CD4-positive, alpha-beta T cell treated with Interleukin-17A for 1 hour (primary cell): ENCODE data around the gene TPM4.
"Not testable (repeated sequence)": the region's sequence is repeated elsewhere in the genome, so short reads cannot be mapped to it uniquely, and the experiment has no call there.

Source experiments
- DNase-seq: peaks from one replicate; pipeline ENCODE4 v3.0.0-alpha.2; 2020

The TPM4 gene

DNA sequence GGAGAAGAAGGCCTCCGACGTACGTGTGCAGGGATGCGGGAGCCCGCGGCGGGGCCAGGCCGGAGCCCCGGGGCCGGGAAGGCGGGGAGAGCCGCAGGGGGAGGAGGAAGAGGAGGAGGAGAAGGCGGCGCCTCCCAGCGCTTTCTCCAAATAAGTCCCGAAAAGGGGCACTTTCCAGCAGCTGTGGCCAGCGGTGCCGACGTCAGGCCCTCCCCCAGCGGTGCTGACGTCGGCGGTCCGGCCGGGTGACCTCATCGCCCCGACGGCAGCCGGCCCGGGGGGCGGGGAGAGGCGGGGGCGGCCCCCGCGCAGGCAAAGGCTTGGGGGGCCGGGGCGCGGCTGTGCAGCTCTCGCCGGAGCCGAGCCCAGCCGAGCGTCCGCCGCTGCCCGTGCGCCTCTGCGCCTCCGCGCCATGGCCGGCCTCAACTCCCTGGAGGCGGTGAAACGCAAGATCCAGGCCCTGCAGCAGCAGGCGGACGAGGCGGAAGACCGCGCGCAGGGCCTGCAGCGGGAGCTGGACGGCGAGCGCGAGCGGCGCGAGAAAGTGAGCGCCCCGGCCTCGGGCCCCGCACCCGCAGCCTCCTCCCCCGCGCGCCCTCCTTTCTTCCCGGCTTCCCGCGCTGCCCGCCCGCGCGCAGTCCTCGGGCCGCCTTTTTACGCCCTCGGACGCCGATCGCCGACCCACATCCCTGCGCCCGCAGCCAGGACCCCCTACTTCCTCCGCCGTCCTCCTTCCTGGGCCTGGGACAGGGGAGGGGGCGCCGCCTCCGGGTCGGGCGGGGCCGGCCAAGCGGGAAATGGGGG is at the start of gene TPM4:
TPM4 (plus strand) TSS at position 342 of the 804 bp plus-strand sequence; CDS start at position 413, 71 bp downstream.
- DNase-seq = peak; percentile 91

DNA sequence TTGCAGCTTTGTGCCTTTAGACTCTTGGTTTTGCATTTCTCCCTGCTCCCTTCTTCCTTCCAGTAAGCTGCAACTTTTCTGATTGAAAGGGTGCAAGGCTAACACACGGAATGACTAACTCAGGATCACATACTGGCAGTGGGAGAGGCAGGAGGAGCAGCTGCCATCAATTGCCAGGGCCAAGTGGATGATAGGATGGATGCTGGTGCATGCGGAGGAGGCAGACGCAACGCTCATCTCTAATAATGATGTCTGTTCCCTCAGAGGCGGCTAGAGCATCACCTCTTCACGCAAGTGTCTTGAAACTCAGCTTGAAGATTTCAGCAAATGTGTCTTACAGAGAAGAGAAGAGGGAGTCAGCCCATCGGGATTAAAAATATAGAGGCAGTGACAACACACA is 49.5 kb upstream of the TPM4 start:
- no peak for DNase-seq

DNA sequence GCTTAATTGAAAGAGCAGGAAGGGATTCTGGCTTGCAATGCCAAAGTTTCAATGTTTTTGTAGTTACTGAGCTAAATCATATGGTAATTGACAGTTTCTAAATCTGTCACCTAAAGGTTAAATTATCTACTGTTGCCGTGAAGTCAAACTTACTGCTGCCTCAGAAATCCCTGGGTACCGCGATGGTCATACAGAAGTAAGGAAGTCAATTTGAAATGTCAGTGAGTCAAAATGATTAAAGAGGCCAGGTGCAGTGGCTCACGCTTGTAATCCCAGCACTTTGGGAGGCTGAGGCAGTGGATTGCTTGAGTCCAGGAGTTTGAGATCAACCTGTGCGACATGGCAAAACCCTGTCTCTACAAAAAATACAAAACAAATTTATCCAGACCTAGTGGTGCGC is 48.8 kb upstream of the TPM4 start:
- no peak for DNase-seq

DNA sequence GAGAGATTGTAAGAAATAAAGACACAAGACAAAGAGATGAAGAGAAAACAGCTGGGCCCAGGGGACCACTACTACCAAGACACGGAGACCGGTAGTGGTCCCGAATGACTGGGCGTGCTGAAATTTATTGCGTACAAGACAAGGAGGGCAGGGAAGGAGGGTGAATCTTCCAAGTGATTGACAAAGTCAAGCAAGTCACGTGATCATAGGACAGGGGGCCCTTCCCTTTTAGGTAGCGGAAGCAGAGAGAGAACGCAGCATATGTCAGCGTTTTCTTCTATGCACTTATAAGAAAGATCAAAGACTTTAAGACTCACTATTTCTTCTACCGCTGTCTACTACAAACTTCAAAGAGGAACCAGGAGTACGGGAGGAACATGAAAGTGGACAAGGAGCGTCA is 46.1 kb upstream of the TPM4 start:
- not testable (repeated sequence) for DNase-seq

DNA sequence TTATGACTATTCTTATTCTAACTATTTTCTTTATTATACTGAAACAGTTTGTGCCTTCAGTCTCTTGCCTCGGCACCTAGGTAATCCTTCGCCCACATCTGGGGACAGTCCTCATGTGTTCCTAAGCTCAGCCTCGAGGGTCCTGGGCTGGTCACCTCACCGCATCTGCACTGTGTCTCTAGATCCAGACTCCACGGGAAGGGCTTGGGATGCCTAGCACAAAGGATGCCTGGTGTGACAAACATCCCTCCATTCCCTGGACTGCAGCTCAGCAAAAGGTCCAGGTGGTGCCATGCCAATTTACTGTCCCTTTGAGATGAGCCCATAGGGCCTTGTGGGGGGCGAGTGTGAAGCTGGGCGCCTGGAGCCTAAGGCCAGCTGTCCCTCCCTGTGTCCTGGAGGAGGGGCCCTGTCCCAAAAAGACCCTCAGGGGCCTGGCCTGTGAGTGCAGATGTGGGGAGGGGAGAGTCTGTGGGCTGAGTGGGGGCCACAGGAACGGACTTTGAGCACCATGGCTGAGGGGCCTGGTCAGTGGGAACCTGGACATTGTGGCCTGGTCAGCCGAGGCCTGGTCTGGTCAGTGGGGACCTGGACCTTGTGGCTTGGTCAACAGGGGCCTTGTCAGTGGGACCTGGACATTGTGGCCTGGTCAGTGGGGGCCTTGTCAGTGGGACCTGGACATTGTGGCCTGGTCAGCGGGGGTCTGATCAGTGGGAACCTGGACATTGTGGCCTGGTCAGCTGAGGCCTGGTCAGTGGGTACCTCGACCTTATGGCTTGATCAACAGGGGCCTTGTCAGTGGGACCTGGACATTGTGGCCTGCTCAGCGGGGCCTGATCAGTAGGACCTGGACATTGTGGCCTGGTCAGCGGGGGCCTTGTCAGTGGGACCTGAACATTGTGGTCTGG is 45.1 kb upstream of the TPM4 start:
- DNase-seq = no peak

DNA sequence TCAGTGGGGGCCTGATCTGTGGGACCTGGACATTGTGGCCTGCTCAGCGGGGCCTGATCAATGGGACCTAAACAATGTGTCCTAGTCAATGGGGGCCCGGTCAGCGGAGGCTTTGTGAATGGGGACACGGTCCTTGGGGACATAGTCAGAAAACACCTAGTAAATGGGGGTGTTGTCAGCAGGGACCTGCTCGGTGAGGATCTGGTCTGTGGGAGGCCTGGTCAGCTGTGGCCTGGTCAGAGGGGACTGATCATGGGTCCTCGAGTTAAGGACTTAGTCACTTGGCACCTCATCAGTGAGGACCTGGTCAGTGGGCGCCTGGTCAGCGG is 44.5 kb upstream of the TPM4 start:
- no peak for DNase-seq

DNA sequence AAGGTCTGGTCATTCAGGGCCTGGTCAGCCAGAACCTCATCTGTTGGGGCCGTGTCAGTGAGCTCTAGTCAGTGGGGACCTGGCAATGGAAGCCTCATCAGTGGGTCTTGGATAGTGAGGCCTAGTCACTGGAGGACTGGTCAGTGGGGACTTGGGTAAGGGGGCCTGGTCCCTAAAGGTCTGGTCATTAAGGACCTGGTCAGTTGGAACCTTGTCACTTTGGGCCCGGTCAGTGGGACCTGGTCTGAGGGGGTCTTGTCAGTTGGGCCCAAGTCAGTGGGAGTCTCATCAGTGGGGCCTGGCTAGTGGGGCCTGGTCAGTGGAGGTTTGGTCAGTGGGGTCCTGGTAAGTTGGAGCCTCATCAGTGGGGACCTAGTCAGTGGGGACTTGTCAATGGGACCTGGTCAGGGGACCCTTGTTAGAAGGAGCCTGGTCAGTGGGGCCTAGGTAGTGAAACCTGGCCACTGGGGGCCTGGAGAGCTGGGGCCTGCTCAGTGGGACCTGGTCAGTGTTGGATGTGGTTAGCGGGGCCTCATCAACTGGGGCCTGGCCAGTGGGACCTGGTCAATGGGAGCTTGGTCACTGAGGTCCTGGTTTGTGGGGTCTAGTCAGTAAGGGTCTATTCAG is 43.7 kb upstream of the TPM4 start:
- DNase-seq = no peak

DNA sequence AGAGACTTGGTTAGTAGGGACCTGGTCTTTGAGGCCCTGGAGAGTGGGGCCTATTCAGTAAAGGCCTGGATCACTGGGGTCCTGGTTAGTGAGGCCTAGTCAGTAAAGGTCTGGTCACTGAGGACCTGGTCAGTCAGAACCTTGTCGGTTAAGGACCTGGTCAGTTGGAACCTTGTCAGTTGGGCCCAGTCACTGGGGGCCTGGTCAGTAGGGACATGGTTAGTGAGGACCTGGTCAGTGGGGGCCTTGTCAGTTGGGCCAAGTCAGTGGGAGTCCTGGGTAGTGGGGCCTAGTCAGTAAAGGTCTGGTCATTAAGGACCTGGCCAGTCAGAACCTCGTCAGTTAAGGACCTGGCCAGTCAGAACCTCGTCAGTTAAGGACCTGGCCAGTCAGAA is 43.2 kb upstream of the TPM4 start:
- DNase-seq = no peak

DNA sequence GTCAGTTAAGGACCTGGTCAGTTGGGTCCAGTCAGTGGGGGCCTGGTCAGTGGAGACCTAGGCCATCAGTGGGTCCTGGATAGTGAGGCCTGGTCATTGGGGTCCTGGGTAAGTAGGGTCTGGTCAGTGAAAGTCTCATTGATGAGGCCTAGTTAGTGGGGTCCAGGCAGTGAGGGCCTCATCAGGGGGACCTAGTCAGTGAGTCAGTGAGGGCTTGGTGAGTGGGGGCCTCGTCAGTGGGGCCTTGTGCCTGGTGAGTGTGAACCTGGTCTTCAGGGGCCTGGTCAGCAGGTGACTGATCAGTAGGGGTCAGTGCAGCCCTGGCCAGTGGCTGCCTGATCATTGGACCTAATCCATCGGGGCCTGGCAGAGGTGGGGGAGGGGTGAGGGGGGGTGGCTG is 42.6 kb upstream of the TPM4 start:
- no peak for DNase-seq

DNA sequence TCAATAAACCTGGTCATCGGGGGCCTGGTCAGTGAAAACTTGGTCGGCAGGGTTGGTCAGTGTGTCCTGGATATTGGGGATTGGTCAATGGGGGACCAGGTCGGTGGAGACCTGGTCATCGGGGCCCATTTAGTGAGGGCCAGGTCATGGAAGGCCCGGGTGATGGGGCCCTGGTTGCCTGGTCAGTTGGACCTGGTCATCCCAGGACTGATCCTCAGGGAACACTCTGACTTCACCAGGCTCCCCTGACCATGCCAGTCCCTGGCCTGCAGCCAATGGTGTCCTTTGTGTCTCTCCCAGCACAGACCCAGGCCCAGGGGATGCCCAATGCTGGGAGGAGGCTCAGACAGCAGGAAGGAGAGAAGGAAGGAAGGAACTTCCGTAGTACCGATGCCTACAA is 42.1 kb upstream of the TPM4 start:
- no peak for DNase-seq

DNA sequence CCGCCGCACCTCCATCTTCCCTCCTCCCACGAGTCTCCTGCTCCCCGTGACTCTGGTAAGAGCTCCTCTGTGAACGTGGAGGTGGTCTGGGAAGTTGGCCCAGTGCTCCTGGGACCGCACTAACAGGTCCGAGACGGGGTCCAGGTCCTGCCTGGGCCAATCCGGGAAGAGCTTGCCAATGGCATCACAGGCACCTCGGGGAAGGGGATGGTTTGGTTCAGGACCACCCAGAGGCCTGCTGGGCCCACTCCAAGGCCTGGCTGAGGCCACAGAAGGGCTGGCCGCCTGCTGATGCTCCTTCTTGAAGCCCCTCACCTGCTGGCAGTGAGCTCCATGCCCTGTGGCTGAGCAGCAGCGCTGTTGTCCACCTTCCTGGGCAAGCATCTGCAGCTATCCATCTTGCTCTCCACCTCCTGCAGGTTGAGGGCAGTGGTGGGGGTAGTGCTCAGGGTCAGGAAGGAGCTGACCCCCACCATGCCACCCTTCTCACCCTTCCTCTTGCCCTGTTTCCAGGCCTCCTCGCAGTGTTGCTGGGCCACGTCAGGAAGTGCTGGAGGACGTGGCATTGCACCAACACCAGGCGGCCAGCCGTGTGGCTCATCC is 41.2 kb upstream of the TPM4 start:
- DNase-seq = no peak

DNA sequence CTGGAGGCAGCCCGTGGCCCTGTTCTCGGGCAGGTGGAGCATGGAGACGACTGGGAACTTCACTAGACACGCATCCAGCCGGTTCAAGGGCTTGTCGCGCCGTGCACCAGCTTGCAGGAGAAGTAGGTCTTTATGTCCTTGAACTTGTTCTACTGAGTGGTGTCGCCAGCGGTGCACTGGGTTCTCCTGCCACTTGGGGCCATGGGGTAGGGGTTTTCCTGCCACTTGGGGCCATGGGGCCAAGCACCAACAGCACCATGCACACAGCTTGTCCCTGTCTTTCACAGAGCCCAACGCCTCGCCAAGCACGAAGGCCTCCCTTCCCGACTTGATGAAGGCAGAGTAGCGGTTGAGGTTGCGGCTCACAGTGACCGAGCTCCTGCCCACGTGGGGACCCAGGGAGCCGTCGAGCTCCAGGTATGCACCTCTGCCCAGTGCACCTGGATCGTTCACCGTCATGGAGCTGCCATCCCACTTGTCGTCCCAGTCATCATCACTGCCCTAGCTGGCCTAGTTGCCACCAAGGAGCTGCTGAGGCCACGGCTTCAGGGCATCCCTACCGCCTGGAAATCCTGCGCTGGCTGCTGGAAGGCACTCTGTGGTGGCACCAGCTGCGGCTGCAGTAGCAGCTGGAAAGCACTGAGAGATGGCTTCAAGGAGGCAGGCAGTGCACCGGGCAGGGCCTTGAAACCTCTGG is 40.5 kb upstream of the TPM4 start:
- DNase-seq = no peak

DNA sequence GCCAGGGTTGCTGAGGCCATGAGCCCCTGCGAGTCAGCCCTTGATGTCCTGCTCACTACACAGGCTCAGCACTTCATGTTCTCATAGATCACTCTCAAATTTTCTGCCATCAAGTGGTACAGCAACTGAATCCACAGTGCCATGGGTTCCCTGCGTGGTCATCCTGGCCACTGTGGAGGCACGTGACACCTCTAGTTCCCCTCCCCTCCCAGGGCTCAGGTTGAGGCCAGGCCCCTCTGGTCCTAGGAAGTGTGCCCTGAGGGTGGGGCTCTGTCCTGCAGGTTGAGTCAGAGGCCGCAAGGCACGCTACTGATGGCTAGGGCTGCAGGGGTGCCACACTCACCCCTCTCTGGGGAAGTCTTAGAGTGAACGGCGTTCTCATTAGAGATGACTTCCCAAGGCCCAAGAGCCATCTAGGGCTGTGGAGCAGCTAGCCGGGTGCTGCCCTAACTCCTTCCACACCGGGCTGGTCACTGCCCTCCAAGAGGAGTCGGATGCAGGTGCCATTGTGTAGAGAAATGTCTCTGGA is 39.8 kb upstream of the TPM4 start:
- DNase-seq = no peak

DNA sequence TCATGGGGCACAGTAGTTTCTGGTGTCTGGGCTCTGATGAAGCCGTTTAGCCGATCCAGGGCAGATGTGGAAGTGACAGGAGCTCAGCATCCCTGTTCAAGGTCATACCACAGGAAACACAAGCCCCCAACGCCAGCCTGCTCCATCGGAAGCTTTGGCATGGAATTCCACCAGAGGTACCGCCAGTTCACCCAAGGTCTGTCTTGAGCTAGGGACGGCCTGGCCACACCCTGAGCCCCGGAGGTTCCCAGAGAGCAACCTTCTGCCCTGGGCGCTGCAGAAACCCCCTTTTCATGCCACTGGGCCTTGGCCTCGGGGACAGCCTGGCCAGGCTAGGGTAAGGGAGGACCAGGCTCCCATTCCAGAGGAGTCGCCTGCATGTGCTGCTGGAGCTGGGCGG is 39.4 kb upstream of the TPM4 start:
- DNase-seq = no peak

DNA sequence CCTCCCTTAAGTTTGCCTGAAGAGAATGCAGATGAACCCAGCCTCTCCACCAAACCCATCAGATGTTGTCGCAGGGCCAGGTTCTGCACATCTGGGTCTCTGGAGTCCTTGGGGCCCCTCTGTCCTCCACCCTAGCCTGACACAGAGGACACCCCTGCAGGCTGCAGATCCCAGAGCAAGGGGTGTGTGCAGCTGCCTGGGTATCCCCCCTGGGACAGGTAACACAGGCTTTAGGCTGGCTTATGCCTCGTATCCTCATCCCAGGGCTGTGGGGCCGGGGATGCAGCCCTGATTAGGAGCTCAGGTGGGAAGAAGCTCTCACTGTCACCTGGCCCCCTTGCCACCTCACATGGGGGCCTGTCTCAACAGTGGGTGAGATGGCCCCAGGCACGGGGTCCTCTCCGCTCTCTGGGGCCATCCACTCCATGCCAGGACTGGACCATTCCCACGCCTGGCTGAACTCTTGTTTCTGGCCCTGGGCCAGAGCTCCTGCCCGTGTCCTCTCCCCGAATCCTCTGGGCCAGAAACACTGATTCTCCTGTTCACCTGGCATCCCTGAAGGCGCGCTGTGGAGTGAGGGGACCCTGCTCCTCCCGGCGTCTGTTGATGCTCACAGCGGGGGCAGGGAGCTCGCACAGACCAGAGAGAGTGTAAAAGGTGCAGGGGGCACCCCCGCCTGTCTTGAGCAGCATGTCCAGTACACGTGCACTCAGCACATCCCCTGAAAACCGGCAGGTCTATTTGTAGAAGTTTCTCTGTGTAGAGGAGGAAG is 38.7 kb upstream of the TPM4 start:
- no peak for DNase-seq

DNA sequence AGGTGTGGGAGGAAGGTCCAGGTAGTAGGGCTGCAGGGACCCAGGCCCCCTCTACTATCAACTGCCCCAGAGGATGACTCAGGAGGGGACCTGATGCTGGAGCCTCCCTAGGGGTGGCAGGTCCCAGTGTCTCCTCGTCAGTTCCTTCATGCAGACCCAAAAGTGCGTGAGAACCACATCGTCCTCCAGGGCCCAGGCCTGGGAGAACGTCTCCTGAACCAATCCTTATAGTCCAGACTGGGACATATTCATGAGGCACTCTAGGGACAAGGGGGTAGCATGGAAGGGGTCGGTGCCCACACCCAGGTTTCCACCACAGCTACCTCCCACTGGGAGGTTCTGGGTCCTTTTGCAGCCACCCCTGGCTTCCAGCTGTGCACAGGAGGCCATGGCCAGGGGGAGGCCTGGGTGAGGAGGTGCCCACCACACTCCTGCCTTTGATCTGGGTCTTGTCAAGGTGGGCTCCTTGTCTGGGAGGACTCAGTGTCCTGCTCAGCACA is 38.0 kb upstream of the TPM4 start:
- no peak for DNase-seq

DNA sequence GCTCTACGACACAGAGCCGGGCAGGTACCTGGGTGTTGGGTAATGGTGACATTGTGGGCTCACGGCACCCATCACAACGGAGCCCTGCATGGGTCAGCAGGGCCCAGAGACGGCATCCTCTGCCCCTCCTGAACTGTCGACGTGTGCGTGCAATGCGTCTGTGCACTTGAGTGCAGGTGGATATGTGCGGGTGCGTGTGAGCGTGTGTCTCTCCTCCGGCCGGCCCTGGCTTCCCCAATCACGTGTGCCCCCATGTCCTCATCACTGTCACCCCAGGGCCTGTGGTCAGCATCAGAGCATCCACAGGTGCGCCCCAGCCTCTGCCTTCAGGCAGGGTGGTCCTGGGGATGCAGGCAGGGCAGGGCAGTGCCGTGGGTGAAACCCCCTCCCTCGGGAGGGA is 37.2 kb upstream of the TPM4 start:
- DNase-seq = no peak

DNA sequence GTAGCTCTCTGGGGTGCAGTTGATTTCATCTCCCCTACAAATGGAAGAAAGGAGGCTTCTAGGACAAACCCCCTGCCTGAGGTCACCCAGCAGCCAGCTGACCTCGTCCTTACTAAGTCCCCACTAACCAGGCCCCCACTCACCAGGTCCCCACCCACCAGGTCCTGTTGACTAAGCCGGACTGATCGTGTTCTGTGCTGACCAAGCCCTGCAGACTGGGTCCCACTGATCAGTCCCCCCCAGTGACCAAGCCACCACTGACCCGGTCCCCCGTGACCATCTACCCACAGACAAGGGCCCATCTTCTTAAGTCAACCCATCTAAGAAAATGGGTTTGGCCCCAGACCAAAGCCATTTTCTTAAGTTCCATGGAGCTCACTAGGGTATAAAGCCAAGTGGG is 36.8 kb upstream of the TPM4 start:
- DNase-seq = no peak

DNA sequence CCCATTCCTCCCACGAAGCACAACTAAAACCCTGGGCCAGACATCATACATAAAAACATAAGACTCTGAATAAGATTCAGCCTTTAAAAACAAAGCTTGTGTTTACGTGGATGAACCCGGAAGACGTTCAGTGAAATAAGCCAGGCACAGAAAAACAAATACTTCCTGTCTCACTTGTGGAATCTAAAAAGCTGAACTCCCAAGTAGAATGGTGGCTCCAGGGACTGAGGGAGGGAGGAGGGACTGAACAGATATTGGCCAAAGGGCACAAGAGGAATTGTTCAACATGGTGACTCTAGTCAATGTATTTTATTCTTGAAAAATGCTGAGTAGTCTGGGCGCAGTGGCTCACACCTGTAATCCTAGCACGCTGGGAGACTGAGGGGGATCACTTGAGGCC is 35.7 kb upstream of the TPM4 start:
- no peak for DNase-seq

DNA sequence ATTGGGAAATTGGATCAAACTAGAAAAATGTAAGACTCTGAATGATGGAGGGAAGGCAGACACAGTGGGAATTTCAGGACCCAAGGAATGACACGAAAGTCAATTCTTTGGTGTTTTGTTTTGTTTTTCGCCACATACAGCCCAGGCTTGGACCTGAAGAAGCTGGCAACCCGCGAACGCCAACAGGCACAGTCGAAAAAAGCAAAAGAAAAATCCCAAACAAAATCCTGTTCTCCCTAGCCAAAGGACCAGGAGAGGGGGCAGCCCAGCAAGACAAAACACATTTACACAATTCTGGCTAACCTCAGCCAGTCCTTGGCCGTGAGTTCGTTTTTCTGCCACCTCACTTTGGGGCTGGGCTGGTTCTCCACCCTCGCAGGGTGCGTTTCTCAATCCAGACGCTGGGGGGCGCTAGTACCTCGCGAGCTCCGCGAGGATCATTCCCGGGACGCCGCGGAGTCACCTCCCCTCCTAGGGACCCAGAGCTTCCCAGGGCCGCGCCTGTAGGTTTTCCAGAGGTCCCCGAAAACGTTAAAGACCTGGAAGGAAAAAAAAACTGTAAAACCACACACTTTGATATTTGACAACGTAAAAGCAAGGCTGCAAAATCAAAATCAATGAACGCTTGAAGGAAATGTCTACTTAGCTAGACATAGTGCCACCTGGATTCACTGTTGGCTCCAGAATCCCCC is 34.9 kb upstream of the TPM4 start:
- DNase-seq = peak; percentile 80

DNA sequence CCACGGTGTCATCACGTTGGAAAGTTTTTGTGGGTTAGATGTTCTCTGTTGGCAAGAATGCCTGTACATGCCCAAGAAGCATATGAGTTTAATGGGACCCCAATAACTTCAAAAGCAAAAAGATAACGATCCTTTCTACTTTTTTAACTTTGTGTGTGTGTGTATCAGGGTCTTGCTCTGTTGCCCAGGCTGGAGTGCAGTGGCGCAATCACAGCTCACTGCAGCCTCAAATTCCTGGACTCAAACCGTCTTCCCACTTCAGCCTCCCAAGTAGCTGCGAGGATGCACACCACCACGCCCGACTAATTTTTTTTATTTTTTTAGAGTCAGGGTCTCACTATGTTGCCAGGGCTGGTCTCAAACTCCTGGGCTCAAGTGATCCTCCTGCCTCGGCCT is 34.3 kb upstream of the TPM4 start:
- DNase-seq = no peak
